Ishikawa (cell line): ENCODE results near the gene GAL3ST2.

Source experiments
- CEBPB ChIP-seq: IDR thresholded peaks from 2 replicates; pipeline ENCODE4 v1.6.1; 2012
- CREB1 ChIP-seq: IDR thresholded peaks from 2 replicates; pipeline ENCODE4 v1.6.1; 2012; ENCODE audit warnings: low read depth
- EGR1 ChIP-seq: IDR thresholded peaks from 2 replicates; pipeline ENCODE4 v1.6.1; 2012
- EP300 ChIP-seq: IDR thresholded peaks from 2 replicates; pipeline ENCODE4 v1.6.1; 2012; ENCODE audit warnings: borderline replicate concordance
- FOXM1 ChIP-seq: IDR thresholded peaks from 2 replicates; pipeline ENCODE4 v1.6.1; 2012; ENCODE audit warnings: low read depth, borderline replicate concordance
- MAX ChIP-seq: IDR thresholded peaks from 2 replicates; pipeline ENCODE4 v1.6.1; 2012
- NFIC ChIP-seq: IDR thresholded peaks from 2 replicates; pipeline ENCODE4 v1.6.1; 2012
- RAD21 ChIP-seq: IDR thresholded peaks from 2 replicates; pipeline ENCODE4 v1.6.1; 2012; ENCODE audit warnings: low read depth
- REST ChIP-seq: IDR thresholded peaks from 2 replicates; pipeline ENCODE4 v1.6.1; 2012; ENCODE audit warnings: low read depth, mild to moderate bottlenecking
- TAF1 ChIP-seq: IDR thresholded peaks from 2 replicates; pipeline ENCODE4 v1.6.1; 2012; ENCODE audit warnings: low read depth, mild to moderate bottlenecking
- TCF12 ChIP-seq: IDR thresholded peaks from 2 replicates; pipeline ENCODE4 v1.6.1; 2012; ENCODE audit warnings: low read depth
- TEAD4 ChIP-seq: IDR thresholded peaks from 2 replicates; pipeline ENCODE4 v1.6.1; 2012
- USF1 ChIP-seq: IDR thresholded peaks from 2 replicates; pipeline ENCODE4 v1.6.1; 2012
- YY1 ChIP-seq: IDR thresholded peaks from 2 replicates; pipeline ENCODE4 v1.6.1; 2012; ENCODE audit warnings: low read depth
- ZBTB7A ChIP-seq: IDR thresholded peaks from 2 replicates; pipeline ENCODE4 v1.6.1; 2012; ENCODE audit warnings: low read depth

Gene GAL3ST2

GRCh38 chr2:241750076-241750840, 26.4 kb upstream of the GAL3ST2 start:
- TF ChIP-seq EGR1 (no peak), MAX (no peak), EP300 (no peak), NFIC (no peak), TEAD4 (no peak), ZBTB7A (no peak), RAD21 (no peak), YY1 (no peak), REST (no peak), CREB1 (no peak), CEBPB (no peak)

GRCh38 chr2:241751152-241751551, 25.5 kb upstream of the GAL3ST2 start:
- TF ChIP-seq RAD21 = no peak
- TF ChIP-seq NFIC = no peak

- TF ChIP-seq TCF12 (no peak), NFIC (no peak), EP300 (no peak), ZBTB7A (no peak), USF1 (no peak), YY1 (no peak), EGR1 (no peak)
These were observed 24.8 kb upstream of the GAL3ST2 start for GRCh38 chr2:241751776-241752175.

GRCh38 chr2:241752253-241752652, 24.4 kb upstream of the GAL3ST2 start:
- TF ChIP-seq TCF12 (no peak), FOXM1 (no peak), CEBPB (no peak)

GRCh38 chr2:241752689-241753276, 23.8 kb upstream of the GAL3ST2 start:
- TF ChIP-seq TEAD4 (no peak), USF1 (no peak), TAF1 (no peak), RAD21 (no peak), CREB1 (no peak)

- TF ChIP-seq EGR1 (no peak), USF1 (no peak), YY1 (no peak), TEAD4 (no peak), TCF12 (no peak), REST (no peak), RAD21 (no peak), FOXM1 (no peak), NFIC (no peak), CEBPB (no peak), TAF1 (no peak), EP300 (no peak), ZBTB7A (no peak), CREB1 (no peak), MAX (no peak)
These were observed 23.1 kb upstream of the GAL3ST2 start for GRCh38 chr2:241753493-241753892.
